ENCODE measurements around the gene SESN2. TPM values are rescaled to one million over a fixed set of nuclear protein-coding genes. Genes with fewer than 3 reads are reported as not detected.

Gene SESN2
- total RNA-seq, 1 experiment from 2014 or later: 36.0 TPM

DNA sequence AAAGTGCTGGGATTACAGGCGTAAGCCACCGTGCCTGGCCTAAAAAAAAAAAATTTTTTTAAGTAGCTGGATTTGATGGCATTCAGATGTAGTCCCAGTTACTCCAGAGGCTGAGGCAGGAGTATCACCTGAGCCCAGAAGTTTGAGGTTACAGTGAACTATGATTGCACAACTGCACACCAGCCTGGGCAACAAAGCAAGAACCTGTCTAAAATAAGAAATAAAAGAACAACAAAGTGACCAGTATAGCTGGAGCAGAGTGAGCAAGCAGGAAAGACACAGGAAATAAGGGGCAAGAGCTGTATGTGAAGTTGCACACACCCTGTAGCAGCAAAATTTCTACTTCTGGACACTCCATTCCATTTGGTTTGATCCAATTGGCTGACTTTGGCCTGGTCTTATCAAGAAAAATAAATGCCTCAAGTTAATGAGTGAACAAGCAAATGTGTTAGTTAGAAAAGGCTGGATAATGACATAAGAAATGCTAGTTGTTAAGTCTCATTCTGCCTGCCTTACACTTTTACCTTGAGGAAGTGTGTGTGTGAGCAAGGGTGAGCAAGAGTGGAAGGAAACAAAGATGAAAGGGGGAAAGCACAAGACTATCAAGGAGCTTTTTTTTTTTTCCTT is 15.5 kb upstream of the SESN2 start:
- no peak overlapping the region for H3K4me3 ChIP-seq (ENCODE audit: insufficient read depth, low read depth, low read length)
- no peaks in the 10 kb centered on the region for H3K27me3 ChIP-seq (ENCODE audit: control insufficient read depth, insufficient read depth, low read length)
- no peak for DNase-seq
- peaks cover 1% of the 10 kb centered on the region for H3K36me3 ChIP-seq (replicated peaks; ENCODE audit: control insufficient read depth, insufficient read depth, low read length)

DNA sequence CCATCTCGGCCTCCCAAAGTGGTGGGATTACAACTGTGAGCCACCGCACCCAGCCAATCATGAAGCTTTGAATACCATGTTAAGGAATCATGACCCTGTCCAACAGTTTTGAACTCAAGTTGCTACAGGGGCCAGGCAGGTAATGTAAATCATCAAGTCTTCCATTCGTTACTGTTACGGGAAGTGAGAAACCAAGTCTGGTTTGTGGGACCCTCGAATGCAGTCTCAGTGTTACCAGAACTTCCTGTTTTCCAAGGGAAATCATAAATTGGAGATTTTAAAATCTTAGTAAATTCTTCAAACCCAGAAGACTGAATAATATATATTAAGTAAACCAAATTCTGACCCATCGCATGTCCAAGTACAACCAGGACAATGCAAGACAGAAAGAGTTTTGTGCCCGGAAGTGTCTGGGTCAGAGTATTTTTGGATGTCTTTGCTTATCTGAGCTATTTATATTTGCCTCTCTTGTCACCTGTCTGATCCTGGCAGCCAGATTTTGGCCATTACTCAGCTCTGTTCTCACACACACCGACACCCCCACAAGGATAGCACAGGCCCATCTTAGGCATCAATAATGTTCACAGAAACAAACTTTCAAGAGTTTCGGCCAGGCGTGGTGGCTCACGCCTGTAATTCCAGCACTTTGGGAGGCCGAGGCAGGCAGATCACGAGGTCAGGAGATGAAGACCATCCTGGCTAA is 14.6 kb upstream of the SESN2 start:
- Histone ChIP-seq H3K4me3 (ENCODE audit: insufficient read depth, low read depth, low read length) (no peak overlapping the region), H3K27me3 (ENCODE audit: control insufficient read depth, insufficient read depth, low read length) (no peaks in the 10 kb centered on the region), H3K36me3 (replicated peaks; ENCODE audit: control insufficient read depth, insufficient read depth, low read length) (peaks cover 1% of the 10 kb centered on the region)
- DNase-seq: no peak

DNA sequence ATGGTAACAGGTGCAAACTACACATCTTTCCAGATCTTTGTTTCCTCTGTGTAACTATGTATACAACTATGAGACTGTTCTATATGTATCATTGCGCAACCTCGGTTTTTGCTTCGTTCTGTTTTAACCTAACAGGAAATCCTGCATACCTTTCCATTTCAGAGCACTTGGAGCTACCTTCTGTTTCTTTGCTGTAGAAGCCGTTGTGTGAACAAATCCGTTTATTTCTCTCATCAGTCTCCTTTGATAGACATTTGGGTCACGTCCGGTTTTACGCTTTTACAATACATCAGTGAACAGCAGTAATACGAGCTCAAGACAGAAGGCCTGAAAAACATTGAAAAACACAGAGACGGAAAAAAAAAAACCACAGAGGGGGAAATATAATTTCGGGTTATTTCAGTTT is 12.9 kb upstream of the SESN2 start:
- Histone ChIP-seq H3K4me3 (ENCODE audit: insufficient read depth, low read depth, low read length) (peak overlapping the region; percentile 50), H3K27me3 (ENCODE audit: control insufficient read depth, insufficient read depth, low read length) (no peaks in the 10 kb centered on the region), H3K36me3 (replicated peaks; ENCODE audit: control insufficient read depth, insufficient read depth, low read length) (peaks cover 1% of the 10 kb centered on the region)
- DNase-seq: no peak

DNA sequence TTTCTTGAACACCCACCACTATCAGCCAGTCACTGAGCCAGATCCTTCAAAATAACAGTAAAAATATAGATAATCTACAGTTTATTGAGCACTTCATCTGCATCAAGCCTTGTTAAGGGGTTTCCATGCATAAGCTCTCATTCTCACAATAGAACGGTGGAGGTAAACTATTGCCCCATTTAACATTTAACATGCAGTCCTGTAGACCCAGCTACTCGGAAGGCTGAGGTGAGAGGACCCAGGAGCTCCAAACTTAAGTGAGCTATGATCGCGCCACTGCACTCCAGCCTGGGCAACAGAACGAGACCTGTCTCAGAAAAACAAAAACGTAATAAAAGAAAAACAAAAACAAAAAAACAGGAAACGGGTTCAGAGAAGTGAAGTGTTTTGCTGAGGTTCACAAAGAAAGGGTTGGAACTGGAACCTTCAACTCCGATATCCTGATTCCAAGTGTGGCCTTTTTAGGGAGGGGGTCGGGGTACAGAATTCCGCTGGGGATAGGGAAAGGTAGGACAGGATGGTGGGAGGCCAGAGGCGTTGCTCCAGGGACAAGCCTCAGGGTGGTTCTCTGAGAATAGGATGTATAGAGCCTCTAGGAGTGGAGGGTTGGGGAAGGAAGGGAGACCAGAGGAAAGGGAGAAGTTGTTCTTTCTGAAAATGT is 11.6 kb upstream of the SESN2 start:
- H3K36me3 ChIP-seq (replicated peaks; ENCODE audit: control insufficient read depth, insufficient read depth, low read length): peaks cover 1% of the 10 kb centered on the region
- no peaks in the 10 kb centered on the region for H3K27me3 ChIP-seq (ENCODE audit: control insufficient read depth, insufficient read depth, low read length)
- no peak for DNase-seq
- H3K4me3 ChIP-seq (ENCODE audit: insufficient read depth, low read depth, low read length): peak overlapping the region; percentile 14

DNA sequence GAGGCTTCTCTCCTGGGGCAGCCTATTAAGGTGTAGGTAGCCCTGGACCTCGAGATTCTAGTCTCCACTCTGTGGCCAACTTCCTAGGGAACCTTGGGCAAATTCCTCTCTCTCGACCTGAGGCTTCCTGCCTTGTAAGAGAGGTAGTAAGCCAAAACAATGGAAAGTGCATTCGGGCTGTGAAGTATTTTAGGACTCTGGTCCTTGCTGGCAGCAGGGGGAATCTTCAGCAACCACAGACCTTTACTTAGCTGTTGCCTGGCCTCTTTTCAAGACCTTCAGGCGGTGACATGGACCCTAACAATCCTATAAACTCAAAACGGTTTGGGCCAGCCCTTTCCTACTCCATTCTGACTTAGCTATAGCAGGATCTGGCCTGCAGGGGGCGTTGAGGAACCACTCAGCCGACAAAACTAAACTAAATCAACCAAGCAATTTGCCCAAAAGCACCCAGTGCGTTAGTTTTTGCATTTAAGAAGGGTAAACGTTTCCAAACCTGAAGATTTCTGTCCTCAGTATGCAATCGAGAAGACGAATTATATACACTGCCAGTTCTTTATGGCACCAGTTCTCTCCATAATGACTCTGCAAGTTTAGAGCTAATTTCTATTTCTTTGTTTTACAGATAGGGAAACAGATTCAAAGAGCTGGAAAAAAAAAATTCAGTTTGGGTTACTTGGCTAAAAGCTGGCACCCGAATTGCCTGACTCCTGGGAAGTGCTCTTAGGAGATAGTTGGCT is 10.9 kb upstream of the SESN2 start:
- H3K36me3 ChIP-seq (replicated peaks; ENCODE audit: control insufficient read depth, insufficient read depth, low read length): peaks cover 1% of the 10 kb centered on the region
- DNase-seq: peak; percentile 73
- no peak overlapping the region for H3K4me3 ChIP-seq (ENCODE audit: insufficient read depth, low read depth, low read length)
- no peaks in the 10 kb centered on the region for H3K27me3 ChIP-seq (ENCODE audit: control insufficient read depth, insufficient read depth, low read length)

DNA sequence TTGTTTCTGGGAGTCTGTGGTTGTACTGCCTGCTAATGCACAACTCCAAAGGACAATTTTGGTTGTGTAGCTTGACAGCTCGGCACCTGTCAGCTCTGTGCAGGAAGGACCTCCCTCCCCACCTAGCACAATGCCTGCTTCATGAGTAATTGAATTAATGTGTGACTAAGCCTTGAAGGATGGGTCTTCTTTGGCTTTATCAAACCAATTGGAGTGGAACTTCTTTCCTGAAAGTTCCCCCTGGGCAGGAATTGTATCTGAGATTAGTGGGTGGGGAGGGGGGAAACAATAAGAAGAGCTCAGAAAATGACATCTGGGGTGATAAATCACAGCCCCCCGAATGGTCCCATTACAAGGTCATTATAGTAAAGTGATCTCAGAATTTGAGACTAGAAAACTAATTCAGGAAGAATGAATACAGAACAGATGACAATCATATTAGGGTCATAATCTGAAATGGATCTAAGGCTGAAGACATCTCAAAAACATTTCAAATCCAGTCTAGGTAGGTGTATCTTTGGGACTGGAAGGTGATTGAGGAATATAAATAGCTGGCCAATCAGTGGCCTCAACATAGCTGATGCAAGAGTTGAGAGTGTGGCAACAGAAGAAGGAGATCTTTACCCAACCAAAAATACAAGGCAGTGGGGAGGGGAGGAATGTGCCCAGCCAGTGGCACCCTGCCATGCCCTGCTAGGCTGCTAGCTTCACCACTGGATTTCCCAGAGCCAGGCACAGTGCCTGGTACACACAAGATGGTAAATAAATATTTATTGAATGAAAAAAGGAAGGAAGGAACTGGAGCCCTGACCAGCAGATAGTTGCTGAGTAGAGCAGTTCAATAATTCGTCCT is 10.1 kb upstream of the SESN2 start:
- H3K36me3 ChIP-seq (replicated peaks; ENCODE audit: control insufficient read depth, insufficient read depth, low read length): no peaks in the 10 kb centered on the region
- DNase-seq: peak; percentile 65
- H3K4me3 ChIP-seq (ENCODE audit: insufficient read depth, low read depth, low read length): no peak overlapping the region
- no peaks in the 10 kb centered on the region for H3K27me3 ChIP-seq (ENCODE audit: control insufficient read depth, insufficient read depth, low read length)

DNA sequence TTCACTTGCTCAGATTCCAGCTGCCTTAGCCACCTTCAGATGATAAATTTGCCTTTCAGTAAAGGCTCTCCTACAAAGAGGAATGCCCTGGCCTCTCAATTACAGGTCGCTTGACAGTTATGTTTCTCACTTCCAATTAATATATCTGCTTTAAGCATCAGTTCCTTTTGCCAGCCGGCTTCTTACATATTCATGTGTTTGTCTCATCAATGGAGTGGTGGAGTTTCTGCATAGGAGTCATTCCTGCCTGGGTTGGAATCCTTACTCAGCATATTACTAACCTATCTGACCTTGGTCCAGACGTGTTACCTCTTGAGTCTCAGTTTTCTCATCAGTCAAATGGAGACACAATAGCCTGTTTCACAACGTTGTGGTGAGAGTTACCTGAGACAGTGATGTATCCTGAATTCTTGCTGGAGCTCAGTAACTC is 9.4 kb upstream of the SESN2 start:
- no peaks in the 10 kb centered on the region for H3K36me3 ChIP-seq (replicated peaks; ENCODE audit: control insufficient read depth, insufficient read depth, low read length)
- no peaks in the 10 kb centered on the region for H3K27me3 ChIP-seq (ENCODE audit: control insufficient read depth, insufficient read depth, low read length)
- no peak overlapping the region for H3K4me3 ChIP-seq (ENCODE audit: insufficient read depth, low read depth, low read length)
- DNase-seq: no peak

DNA sequence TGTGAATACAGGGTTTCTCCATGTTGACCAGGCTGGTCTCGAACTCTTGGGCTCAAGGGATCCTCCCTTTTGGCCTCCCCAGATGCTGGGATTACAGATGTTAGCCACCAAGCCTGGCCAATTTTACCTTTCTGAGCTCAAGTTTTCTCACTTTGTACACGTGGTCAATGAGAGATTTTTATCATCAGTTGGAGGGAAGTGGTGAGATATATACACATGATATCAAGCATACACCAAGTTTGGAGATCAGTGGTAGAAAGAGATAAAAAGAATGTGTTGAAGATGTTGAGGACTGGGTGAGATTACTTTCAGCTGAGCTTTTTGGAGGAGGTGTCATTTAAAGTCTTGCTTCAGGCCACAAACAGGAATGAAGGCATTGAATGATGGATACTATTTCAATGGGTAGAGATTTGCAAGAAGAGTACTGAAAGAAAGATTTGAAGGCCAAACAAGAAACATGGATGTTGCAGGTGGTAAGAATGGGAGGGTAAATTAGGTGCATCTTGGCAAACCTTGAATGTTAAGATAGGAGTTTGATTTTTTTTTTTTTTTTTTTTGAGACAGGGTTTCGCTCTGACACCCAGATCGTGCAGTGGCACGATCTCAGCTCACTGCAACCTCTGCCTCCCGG is 3.0 kb upstream of the SESN2 start:
- Histone ChIP-seq H3K36me3 (replicated peaks; ENCODE audit: control insufficient read depth, insufficient read depth, low read length) (no peaks in the 10 kb centered on the region), H3K27me3 (ENCODE audit: control insufficient read depth, insufficient read depth, low read length) (no peaks in the 10 kb centered on the region; the same call in 1 of the 2 replicates), H3K4me3 (ENCODE audit: insufficient read depth, low read depth, low read length) (no peak overlapping the region)
- no peak for DNase-seq

DNA sequence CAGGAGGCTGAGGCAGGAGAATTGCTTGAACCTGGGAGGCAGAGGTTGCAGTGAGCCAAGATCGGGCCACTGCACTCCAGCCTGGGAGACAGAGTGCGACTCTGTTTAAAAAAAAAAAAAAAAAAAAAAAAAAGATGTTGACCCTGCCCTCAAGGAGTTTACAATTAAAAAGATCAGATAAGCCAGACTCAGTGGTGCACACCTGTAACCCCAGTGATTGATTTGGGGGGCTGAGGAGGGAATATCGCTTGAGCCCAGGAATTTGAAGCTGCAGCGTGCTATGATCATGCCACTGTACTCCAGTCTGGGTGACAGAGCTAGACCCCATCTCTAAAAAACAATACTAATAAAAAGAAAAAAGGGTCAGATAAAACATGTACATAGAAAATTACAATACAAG is 1.6 kb upstream of the SESN2 start:
- DNase-seq: no peak
- Histone ChIP-seq H3K27me3 (ENCODE audit: control insufficient read depth, insufficient read depth, low read length) (no peaks in the 10 kb centered on the region; the same call in 1 of the 2 replicates), H3K4me3 (ENCODE audit: insufficient read depth, low read depth, low read length) (no peak overlapping the region), H3K36me3 (replicated peaks; ENCODE audit: control insufficient read depth, insufficient read depth, low read length) (no peaks in the 10 kb centered on the region)

DNA sequence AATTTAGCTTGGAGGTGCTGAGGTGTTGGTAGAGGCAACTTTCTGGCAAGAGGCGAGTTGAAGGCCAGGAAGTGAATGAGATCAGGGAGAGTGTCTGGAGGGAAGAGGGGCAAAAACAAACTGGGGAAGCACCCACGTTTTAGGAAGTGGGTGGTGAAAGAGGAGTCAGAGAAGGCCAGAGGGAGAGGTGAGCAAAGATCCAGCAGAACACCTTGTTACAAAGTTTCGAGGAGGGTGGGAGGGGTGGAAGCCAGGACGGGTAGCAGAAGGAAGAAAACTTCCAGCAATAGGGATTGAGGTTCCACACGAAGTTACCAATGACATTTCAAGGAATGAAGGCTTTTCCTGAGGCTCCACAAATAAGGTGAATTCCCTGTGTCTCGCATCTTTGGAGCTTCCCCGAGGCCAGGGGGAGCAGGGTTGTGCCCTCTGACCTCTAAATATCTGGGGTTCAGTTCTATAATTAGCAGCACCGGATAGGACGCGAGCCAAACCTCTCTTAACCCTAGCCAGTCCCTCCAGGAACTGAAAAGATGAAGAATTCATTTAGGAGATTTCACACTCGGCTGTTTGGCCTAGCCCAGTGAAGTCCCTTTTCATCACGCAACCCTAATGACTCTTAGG is 578 bp upstream of the SESN2 start:
- peak overlapping the region; percentile 18; the same call in 1 of the 2 replicates for H3K4me3 ChIP-seq (ENCODE audit: insufficient read depth, low read depth, low read length)
- H3K27me3 ChIP-seq (ENCODE audit: control insufficient read depth, insufficient read depth, low read length): no peaks in the 10 kb centered on the region; the same call in 1 of the 2 replicates
- no peaks in the 10 kb centered on the region for H3K36me3 ChIP-seq (replicated peaks; ENCODE audit: control insufficient read depth, insufficient read depth, low read length)
- peak; percentile 22 for DNase-seq

DNA sequence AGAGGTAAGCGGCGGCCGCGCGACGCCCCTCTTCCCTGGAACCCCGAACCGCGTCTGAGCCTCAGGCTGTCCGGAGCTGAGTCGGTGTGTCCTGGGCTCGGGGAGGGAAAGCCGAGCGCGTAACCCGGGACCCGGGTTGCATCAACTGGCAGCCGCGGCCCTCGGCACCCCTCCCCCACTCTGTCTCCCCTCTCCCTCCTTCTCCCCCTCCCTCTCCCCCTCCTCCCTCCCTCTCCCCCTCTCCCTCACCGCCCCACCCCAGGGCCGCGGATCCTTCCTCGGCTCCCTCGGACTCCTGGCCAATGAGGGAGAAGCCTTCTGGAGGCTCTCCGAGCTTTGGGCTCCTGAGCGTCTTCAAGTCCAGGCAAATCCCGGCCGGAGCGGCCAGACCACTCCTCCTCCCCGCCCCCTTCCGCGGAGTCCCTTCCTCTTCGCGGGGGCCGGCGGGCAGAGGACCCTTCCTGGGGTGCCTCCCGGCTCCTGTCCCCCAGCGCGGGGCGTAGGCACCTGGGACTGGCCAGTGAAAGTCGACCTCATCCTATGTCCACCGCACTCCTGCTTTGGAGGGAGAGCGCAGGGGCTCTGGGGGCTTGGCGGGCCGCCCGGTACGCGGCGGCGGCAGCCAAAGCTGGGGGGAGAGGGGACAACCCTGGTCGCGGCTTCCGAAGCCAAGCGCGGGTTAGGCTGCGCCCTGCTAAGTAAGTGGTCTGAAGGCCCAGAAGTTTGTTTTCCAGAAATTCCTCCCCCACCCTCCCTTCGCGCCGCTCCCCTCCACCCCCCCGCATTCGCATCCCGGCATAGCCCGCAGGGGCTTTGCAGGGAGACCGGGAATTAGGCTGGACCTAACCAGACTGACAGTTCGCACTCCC is 850 bp downstream of the SESN2 start:
- Histone ChIP-seq H3K27me3 (ENCODE audit: control insufficient read depth, insufficient read depth, low read length) (no peaks in the 10 kb centered on the region; the same call in 1 of the 2 replicates), H3K4me3 (ENCODE audit: insufficient read depth, low read depth, low read length) (peak overlapping the region; percentile 100), H3K36me3 (replicated peaks; ENCODE audit: control insufficient read depth, insufficient read depth, low read length) (no peaks in the 10 kb centered on the region)
- peak; percentile 90 for DNase-seq

DNA sequence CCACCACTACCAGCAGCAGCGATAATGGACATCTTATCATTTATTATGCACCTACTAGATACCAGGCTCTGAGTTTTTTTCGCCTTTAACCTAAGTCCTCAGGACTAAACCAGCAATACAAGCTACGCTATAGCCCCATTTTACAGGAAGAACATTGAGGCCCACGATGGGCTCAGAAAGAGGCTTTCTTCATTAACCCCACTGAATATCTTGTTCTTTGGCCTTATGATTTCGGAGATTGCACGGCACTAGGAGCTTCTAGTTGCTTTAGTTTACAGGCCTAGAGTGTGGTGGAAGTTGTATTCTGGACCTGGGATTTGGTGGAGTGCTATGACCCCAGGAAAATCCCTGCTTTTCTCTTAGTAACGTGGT is 1.5 kb downstream of the SESN2 start:
- Histone ChIP-seq H3K4me3 (ENCODE audit: insufficient read depth, low read depth, low read length) (peak overlapping the region; percentile 100), H3K27me3 (ENCODE audit: control insufficient read depth, insufficient read depth, low read length) (no peaks in the 10 kb centered on the region; the same call in 1 of the 2 replicates), H3K36me3 (replicated peaks; ENCODE audit: control insufficient read depth, insufficient read depth, low read length) (no peaks in the 10 kb centered on the region)
- DNase-seq: no peak
